ENCODE measurements around the gene TNKS2. TPM values are rescaled to one million over a fixed set of nuclear protein-coding genes. Genes with fewer than 3 reads are reported as not detected.

The TNKS2 gene
- total RNA-seq, 6 experiments from 2014 or later, result 31.2 to 36.3 (median 34.7) TPM

GRCh38 chr10:91782539-91782938 lies 15.7 kb upstream of the TNKS2 start:
- Mint-ChIP-seq H3K4me3 (no peak overlapping the region), H3K27ac (no peak overlapping the region), H3K9me3 (no peaks in the 10 kb centered on the region), H3K27me3 (ENCODE audit: insufficient read depth) (peaks cover 30% of the 10 kb centered on the region), H3K4me1 (ENCODE audit: low read depth) (no peaks in the 10 kb centered on the region), H3K36me3 (ENCODE audit: low read depth) (no peaks in the 10 kb centered on the region)
- TF ChIP-seq, protein P1, sequence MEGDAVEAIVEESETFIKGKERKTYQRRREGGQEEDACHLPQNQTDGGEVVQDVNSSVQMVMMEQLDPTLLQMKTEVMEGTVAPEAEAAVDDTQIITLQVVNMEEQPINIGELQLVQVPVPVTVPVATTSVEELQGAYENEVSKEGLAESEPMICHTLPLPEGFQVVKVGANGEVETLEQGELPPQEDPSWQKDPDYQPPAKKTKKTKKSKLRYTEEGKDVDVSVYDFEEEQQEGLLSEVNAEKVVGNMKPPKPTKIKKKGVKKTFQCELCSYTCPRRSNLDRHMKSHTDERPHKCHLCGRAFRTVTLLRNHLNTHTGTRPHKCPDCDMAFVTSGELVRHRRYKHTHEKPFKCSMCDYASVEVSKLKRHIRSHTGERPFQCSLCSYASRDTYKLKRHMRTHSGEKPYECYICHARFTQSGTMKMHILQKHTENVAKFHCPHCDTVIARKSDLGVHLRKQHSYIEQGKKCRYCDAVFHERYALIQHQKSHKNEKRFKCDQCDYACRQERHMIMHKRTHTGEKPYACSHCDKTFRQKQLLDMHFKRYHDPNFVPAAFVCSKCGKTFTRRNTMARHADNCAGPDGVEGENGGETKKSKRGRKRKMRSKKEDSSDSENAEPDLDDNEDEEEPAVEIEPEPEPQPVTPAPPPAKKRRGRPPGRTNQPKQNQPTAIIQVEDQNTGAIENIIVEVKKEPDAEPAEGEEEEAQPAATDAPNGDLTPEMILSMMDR (IDR thresholded peaks at IDR 0.05), result no peak
- DNase-seq, result no peak

GRCh38 chr10:91785830-91786229 lies 12.4 kb upstream of the TNKS2 start:
- Mint-ChIP-seq H3K36me3 (ENCODE audit: low read depth) (no peaks in the 10 kb centered on the region), H3K27ac (no peak overlapping the region), H3K4me3 (no peak overlapping the region), H3K4me1 (ENCODE audit: low read depth) (no peaks in the 10 kb centered on the region), H3K9me3 (no peaks in the 10 kb centered on the region), H3K27me3 (ENCODE audit: insufficient read depth) (peaks cover 26% of the 10 kb centered on the region)
- no peak for DNase-seq
- TF ChIP-seq, protein P1 (IDR thresholded peaks at IDR 0.05), result no peak

DNA sequence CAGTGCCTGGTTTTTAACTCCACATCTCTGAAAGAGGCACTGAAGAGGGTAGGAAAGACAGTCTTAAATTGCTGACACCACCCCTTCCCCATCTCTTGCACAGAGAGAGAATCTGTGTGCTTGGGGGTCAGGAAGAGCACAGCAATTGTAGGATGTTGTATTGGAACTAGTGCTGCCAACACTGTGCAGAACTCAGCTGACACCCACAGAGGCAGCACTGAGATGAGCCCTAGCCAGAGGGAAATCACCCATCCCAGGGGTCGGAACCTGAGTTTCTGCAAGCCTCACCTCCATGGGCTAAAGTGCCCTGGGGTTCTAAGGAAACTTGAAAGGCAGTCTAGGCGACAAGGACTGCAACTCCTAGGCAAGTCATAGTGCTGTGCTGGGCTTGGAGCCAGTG lies 11.0 kb upstream of the TNKS2 start:
- Mint-ChIP-seq H3K27me3 (ENCODE audit: insufficient read depth) (peaks cover 28% of the 10 kb centered on the region), H3K4me3 (no peak overlapping the region), H3K27ac (no peak overlapping the region), H3K36me3 (ENCODE audit: low read depth) (no peaks in the 10 kb centered on the region), H3K4me1 (ENCODE audit: low read depth) (no peaks in the 10 kb centered on the region), H3K9me3 (no peaks in the 10 kb centered on the region)
- DNase-seq, result no peak
- TF ChIP-seq, protein P1 (IDR thresholded peaks at IDR 0.05), result no peak

DNA sequence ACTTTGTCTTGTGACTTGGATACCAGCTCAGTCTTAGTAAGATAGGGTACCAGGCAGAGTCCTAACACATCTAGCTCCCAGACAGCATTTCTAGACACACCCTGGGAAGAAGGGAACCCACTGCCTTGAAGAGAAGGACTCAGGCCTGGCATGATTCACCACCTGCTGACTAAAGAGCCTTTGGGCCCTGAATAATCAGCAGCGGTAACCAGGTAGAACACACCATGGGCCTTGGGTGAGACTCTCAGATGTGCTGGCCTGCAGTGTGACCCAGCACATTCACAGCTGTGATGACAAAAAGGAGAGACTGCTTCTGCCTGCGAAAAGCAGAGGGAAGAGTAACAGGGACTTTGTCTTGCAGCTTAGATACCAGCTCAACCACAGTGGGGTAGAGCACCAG lies 10.4 kb upstream of the TNKS2 start:
- DNase-seq, result no peak
- Mint-ChIP-seq H3K4me3 (no peak overlapping the region), H3K36me3 (ENCODE audit: low read depth) (no peaks in the 10 kb centered on the region), H3K27me3 (ENCODE audit: insufficient read depth) (peaks cover 23% of the 10 kb centered on the region), H3K4me1 (ENCODE audit: low read depth) (no peaks in the 10 kb centered on the region), H3K9me3 (no peaks in the 10 kb centered on the region), H3K27ac (no peak overlapping the region)
- TF ChIP-seq, protein P1 (IDR thresholded peaks at IDR 0.05), result no peak

DNA sequence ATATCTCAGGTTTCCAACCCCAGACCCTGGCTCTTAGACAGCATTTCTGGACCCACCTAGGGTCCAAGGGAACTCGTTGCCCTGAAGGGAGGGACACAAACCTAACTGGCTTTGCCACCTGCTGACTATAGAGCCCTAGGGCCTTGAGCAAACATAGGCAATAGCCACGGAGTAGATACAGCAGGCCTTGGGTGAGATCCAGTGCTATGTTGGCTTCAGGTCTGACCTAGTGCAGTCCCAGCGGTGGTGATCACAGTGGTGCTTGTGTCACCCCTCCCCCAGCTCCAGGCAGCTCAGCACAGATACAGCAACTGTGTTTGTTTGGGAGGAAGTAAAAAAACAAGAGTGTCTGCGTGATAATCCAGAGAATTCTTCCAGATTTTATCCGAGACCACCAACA lies 9.7 kb upstream of the TNKS2 start:
- Mint-ChIP-seq H3K9me3 (no peaks in the 10 kb centered on the region), H3K27me3 (ENCODE audit: insufficient read depth) (peaks cover 18% of the 10 kb centered on the region), H3K4me1 (ENCODE audit: low read depth) (no peaks in the 10 kb centered on the region), H3K4me3 (no peak overlapping the region), H3K27ac (no peak overlapping the region), H3K36me3 (ENCODE audit: low read depth) (no peaks in the 10 kb centered on the region)
- DNase-seq, result no peak
- TF ChIP-seq, protein P1 (IDR thresholded peaks at IDR 0.05), result no peak
